Motor neuron (in vitro differentiated cells): Measurements from ENCODE around the gene PHKB. TPM values are rescaled to one million over a fixed set of nuclear protein-coding genes. Genes with fewer than 3 reads are reported as not detected.

ENCODE experiments used
- ATAC-seq, 8 experiments: fragments of 200-7000 bp; cut with Tn5 transposase; replicated peaks in 6 of 8; 2 replicates each; pipeline ENCODE4 v1.8.0; 2021; ENCODE audit warnings: mild to moderate bottlenecking in 8 of 8, moderate library complexity in 8 of 8
- H3K27ac ChIP-seq, 2 donors: fragments of 250-450 bp; sonication (Bioruptor Pico); 2 replicates each; pipeline ENCODE4 v1.9.0; 2021; ENCODE audit warnings: antibody characterized with exemption in 2 of 2, mild to moderate bottlenecking in 2 of 2, moderate library complexity in 1 of 2
- H3K4me1 ChIP-seq, 2 donors: fragments of 250-450 bp; sonication (Bioruptor Pico); replicated peaks in 1 of 2; 2 replicates each; pipeline ENCODE4 v1.6.1; 2021; ENCODE audit warnings: antibody characterized with exemption in 2 of 2, mild to moderate bottlenecking in 2 of 2, moderate library complexity in 1 of 2
- H3K4me3 ChIP-seq, 5 donors: fragments of 250-450 bp; sonication (Bioruptor Pico); 2 replicates each; pipeline ENCODE4 v1.9.0; 2021; ENCODE audit warnings: antibody characterized with exemption in 5 of 5, mild to moderate bottlenecking in 5 of 5, moderate library complexity in 4 of 5
- WGBS, 10 experiments: fragments of 450-650 bp; shearing (Covaris generic); methylation state at CpG; one replicate each; pipeline ENCODE4 v1.0.0; 2022; 5-methylcytosine and 5-hydroxymethylcytosine counted together
- in situ Hi-C, 9 experiments: fragments of 400-800 bp; cut with MboI; loops; one replicate each; pipeline ENCODE4 v1.15.0; 2021; ENCODE audit warnings: low sequenced_read_pairs in 9 of 9, low pct_unique_long_range_greater_than_20kb in 2 of 9; ENCODE audit not compliant: unreplicated experiment in 9 of 9
- total RNA-seq, 8 experiments: library from RNA; unstranded; fragments of 300-600 nt; gene quantifications; 2 replicates each; pipeline versions ENCODE4 v1.2.3 to v1.2.4, GENCODE V29; 2022

The PHKB gene
- total RNA-seq, 8 experiments from 2014 or later: 47.8 to 76.8 (median 63.4) TPM

- H3K4me1 ChIP-seq: no peaks in the 10 kb centered on the region
- H3K27ac ChIP-seq: no peak overlapping the region
- in situ Hi-C loops: no loop called here
- H3K4me3 ChIP-seq: no peak overlapping the region
- ATAC-seq: no peak
- 85 to 100% (median 99%) methylated on average over 1 to 6 of the region's 6 CpGs for WGBS, 10 experiments
These were observed 139.2 kb downstream of the PHKB start for GRCh38 chr16:47600376-47600775.

GRCh38 chr16:47604306-47604705 lies 143.2 kb downstream of the PHKB start:
- no peak for ATAC-seq
- no peaks in the 10 kb centered on the region for H3K4me1 ChIP-seq
- in situ Hi-C loops: no loop called here

GRCh38 chr16:47611042-47611441 lies 149.9 kb downstream of the PHKB start:
- in situ Hi-C loops: no loop called here
- Histone ChIP-seq H3K4me1 (no peaks in the 10 kb centered on the region), H3K4me3 (no peak overlapping the region), H3K27ac (no peak overlapping the region)
- WGBS, 10 experiments: 83 to 100% (median 100%) methylated on average over 1 to 2 of the region's 2 CpGs; no CpG with 5 or more reads in 3 of the 10 experiments
- ATAC-seq: no peak

More at GRCh38 chr16:47604306-47604705, 143.2 kb downstream of the PHKB start:
- Histone ChIP-seq H3K4me3 (no peak overlapping the region), H3K27ac (no peak overlapping the region)

GRCh38 chr16:47611848-47612493 lies 150.8 kb downstream of the PHKB start:
- Histone ChIP-seq H3K27ac (no peak overlapping the region), H3K4me1 (no peaks in the 10 kb centered on the region), H3K4me3 (no peak overlapping the region)
- ATAC-seq: no peak
- in situ Hi-C loops: no loop called here
- 86 to 100% (median 100%) methylated on average over 1 to 4 of the region's 4 CpGs for WGBS, 10 experiments

- in situ Hi-C loops: no loop called here
- WGBS, 10 experiments: 90 to 100% (median 100%) methylated on average over 1 to 2 of the region's 2 CpGs; no CpG with 5 or more reads in 5 of the 10 experiments
- Histone ChIP-seq H3K4me3 (no peak overlapping the region), H3K4me1 (peaks cover 2 to 4% of the 10 kb centered on the region in 2 donors), H3K27ac (no peak overlapping the region)
- no peak for ATAC-seq
These were observed 151.6 kb downstream of the PHKB start for GRCh38 chr16:47612711-47613110.

- WGBS, 10 experiments: 0 to 100% (median 44%) methylated on average over 1 of the region's 1 CpG; no CpG with 5 or more reads in 2 of the 10 experiments
- Histone ChIP-seq H3K4me3 (no peak overlapping the region), H3K4me1 (peaks cover 4 to 7% of the 10 kb centered on the region in 2 donors), H3K27ac (no peak overlapping the region)
- in situ Hi-C loops: no loop called here
- no peak for ATAC-seq
These were observed 152.1 kb downstream of the PHKB start for GRCh38 chr16:47613251-47613650.

- ATAC-seq: peak in 3 of 8 experiments; percentile 33 to 54 (median 33)
- Histone ChIP-seq H3K4me3 (no peak overlapping the region), H3K4me1 (peaks cover 9 to 29% of the 10 kb centered on the region in 2 donors), H3K27ac (no peak overlapping the region)
- 50 to 100% (median 83%) methylated on average over 1 to 3 of the region's 3 CpGs; no CpG with 5 or more reads in 1 of the 10 experiments for WGBS, 10 experiments
- in situ Hi-C loops: no loop called here
These were observed 156.6 kb downstream of the PHKB start for GRCh38 chr16:47617732-47618131.

GRCh38 chr16:47622451-47623176 lies 161.5 kb downstream of the PHKB start:
- Histone ChIP-seq H3K4me3 (no peak overlapping the region), H3K27ac (no peak overlapping the region), H3K4me1 (peaks cover 25 to 46% of the 10 kb centered on the region in 2 donors)
- ATAC-seq: peak in 2 of 8 experiments; percentile 53 to 74
- in situ Hi-C loops: no loop called here
- WGBS, 10 experiments: 40 to 100% (median 65%) methylated on average over 1 of the region's 1 CpG; no CpG with 5 or more reads in 4 of the 10 experiments

GRCh38 chr16:47624563-47624962 lies 163.4 kb downstream of the PHKB start:
- in situ Hi-C loops: no loop called here
- no peak for ATAC-seq
- WGBS, 10 experiments: 86 to 100% (median 100%) methylated on average over 1 of the region's 1 CpG; no CpG with 5 or more reads in 3 of the 10 experiments
- Histone ChIP-seq H3K4me3 (no peak overlapping the region), H3K4me1 (peaks cover 26 to 40% of the 10 kb centered on the region in 2 donors), H3K27ac (no peak overlapping the region)

GRCh38 chr16:47625115-47625567 lies 164.0 kb downstream of the PHKB start:
- in situ Hi-C loops: no loop called here
- no peak for ATAC-seq
- H3K27ac ChIP-seq: no peak overlapping the region
- WGBS, 10 experiments: 78 to 100% (median 87%) methylated on average over 1 of the region's 1 CpG; no CpG with 5 or more reads in 6 of the 10 experiments
- H3K4me3 ChIP-seq: no peak overlapping the region
- peaks cover 24 to 34% of the 10 kb centered on the region in 2 donors for H3K4me1 ChIP-seq

- peak in 2 of 8 experiments; percentile 6 to 16 for ATAC-seq
- in situ Hi-C loops: no loop called here
- H3K4me3 ChIP-seq: no peak overlapping the region
- no peak overlapping the region for H3K27ac ChIP-seq
- WGBS, 10 experiments: 100% methylated on average over 1 of the region's 1 CpG; no CpG with 5 or more reads in 7 of the 10 experiments
- H3K4me1 ChIP-seq: peaks cover 24 to 33% of the 10 kb centered on the region in 2 donors
These were observed 165.1 kb downstream of the PHKB start for GRCh38 chr16:47626246-47626645.

GRCh38 chr16:47627085-47627639 lies 166.0 kb downstream of the PHKB start:
- 34 to 93% (median 64%) methylated on average over 4 to 6 of the region's 6 CpGs for WGBS, 10 experiments
- Histone ChIP-seq H3K4me3 (no peak overlapping the region), H3K27ac (peak overlapping the region in 1 of 2 donors; percentile 5), H3K4me1 (peaks cover 24 to 32% of the 10 kb centered on the region in 2 donors)
- in situ Hi-C loops: no loop called here
- ATAC-seq: peak in 5 of 8 experiments; percentile 24 to 66 (median 55)

- Histone ChIP-seq H3K27ac (peak overlapping the region; percentile 21 to 24), H3K4me3 (no peak overlapping the region), H3K4me1 (peaks cover 24 to 26% of the 10 kb centered on the region in 2 donors)
- in situ Hi-C loops: no loop called here
- peak in 2 of 8 experiments; percentile 8 to 19 for ATAC-seq
These were observed 166.6 kb downstream of the PHKB start for GRCh38 chr16:47627721-47628120.
